ENCODE data around the gene FCER2. TPM values are rescaled to one million over a fixed set of nuclear protein-coding genes. Genes with fewer than 3 reads are reported as not detected.

Gene FCER2
- total and polyA plus RNA-seq, 7 donors, result 0.06 to 0.54 (median 0.22) TPM; not detected in 3

GRCh38 chr19:7698583-7698982, 3.3 kb downstream of the FCER2 start:
- Histone ChIP-seq H3K4me1 (no peaks in the 10 kb centered on the region), H3K4me3 (no peak overlapping the region), H3K36me3 (ENCODE audit: insufficient read depth in 1 of 2, low read depth in 1 of 2) (no peaks in the 10 kb centered on the region), H3K27ac (no peak overlapping the region), H3K9me3 (no peaks in the 10 kb centered on the region), H3K27me3 (ENCODE audit: insufficient read depth in 3 of 3, low read length in 2 of 3) (peaks cover 0 to 39% (median 9%) of the 10 kb centered on the region in 3 donors)
- WGBS, 3 donors, result 15 to 22% (median 18%) methylated on average over 11 of the region's 11 CpGs
- DNase-seq, result no peak
- TF ChIP-seq CTCF (IDR thresholded peaks at IDR 0.05), result no peak
- ATAC-seq, result no peak
- intact Hi-C loops (cut with DNase I), result no loop called here

GRCh38 chr19:7697721-7698287, 4.1 kb downstream of the FCER2 start:
- no peaks in the 10 kb centered on the region for H3K36me3 ChIP-seq (ENCODE audit: insufficient read depth in 1 of 2, low read depth in 1 of 2)
- no peak overlapping the region for H3K27ac ChIP-seq
- H3K4me1 ChIP-seq, result no peaks in the 10 kb centered on the region
- 63 to 71% (median 70%) methylated on average over 10 of the region's 10 CpGs for WGBS, 3 donors
- DNase-seq (no peak), ATAC-seq (no peak)
- H3K27me3 ChIP-seq (ENCODE audit: insufficient read depth in 3 of 3, low read length in 2 of 3), result peaks cover 0 to 34% (median 9%) of the 10 kb centered on the region in 3 donors
- intact Hi-C loops (cut with DNase I), result no loop called here
- H3K4me3 ChIP-seq, result no peak overlapping the region
- TF ChIP-seq CTCF (IDR thresholded peaks at IDR 0.05), result no peak
- H3K9me3 ChIP-seq, result no peaks in the 10 kb centered on the region

- no peak for TF ChIP-seq CTCF (IDR thresholded peaks at IDR 0.05)
- Histone ChIP-seq H3K27ac (no peak overlapping the region), H3K27me3 (ENCODE audit: insufficient read depth in 3 of 3, low read length in 2 of 3) (peaks cover 0 to 17% (median 11%) of the 10 kb centered on the region in 3 donors), H3K4me3 (no peak overlapping the region), H3K9me3 (no peaks in the 10 kb centered on the region), H3K36me3 (ENCODE audit: insufficient read depth in 1 of 2, low read depth in 1 of 2) (no peaks in the 10 kb centered on the region), H3K4me1 (no peaks in the 10 kb centered on the region)
- intact Hi-C loops (cut with DNase I), result no loop called here
- no peak for DNase-seq
- 37 to 44% (median 42%) methylated on average over 4 of the region's 4 CpGs for WGBS, 3 donors
- no peak for ATAC-seq
Measured at GRCh38 chr19:7694499-7694898, 7.4 kb downstream of the FCER2 start.

DNA sequence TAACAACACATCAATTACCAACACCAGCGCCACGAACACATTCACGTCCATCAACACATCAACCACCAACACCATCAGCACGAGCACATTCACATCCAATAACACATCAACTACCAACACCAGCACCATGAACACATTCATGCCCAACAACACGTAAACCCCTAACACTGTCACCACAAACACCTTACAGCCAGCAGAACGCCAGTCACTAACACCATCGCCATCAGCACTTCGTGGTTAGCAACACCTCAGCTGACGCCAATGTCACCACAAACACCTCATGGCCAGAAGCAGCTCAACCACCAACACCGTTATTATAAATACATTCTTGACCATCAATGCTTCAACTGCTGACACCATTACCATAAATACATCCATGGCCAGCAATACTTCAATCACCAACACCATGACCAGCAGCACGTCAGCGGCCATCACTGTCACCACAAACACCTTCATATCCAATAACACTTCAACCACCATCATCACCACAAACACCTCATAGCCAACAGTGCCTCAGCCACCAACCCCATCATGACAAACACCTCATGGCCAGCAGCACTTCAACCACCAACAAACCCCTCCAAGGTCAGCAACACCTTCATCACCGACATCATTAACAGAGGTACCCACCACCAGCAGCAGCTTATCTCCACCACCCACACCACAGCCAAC, 9.4 kb downstream of the FCER2 start:
- Histone ChIP-seq H3K27ac (no peak overlapping the region), H3K27me3 (ENCODE audit: insufficient read depth in 3 of 3, low read length in 2 of 3) (peaks cover 0 to 17% (median 11%) of the 10 kb centered on the region in 3 donors), H3K4me1 (no peaks in the 10 kb centered on the region), H3K4me3 (no peak overlapping the region), H3K9me3 (no peaks in the 10 kb centered on the region), H3K36me3 (ENCODE audit: insufficient read depth in 1 of 2, low read depth in 1 of 2) (no peaks in the 10 kb centered on the region)
- intact Hi-C loops (cut with DNase I), result no loop called here
- no peak for DNase-seq
- 69 to 74% (median 72%) methylated on average over 13 of the region's 13 CpGs for WGBS, 3 donors
- TF ChIP-seq CTCF (IDR thresholded peaks at IDR 0.05), result no peak
- ATAC-seq, result no peak

Measured in psoas muscle (tissue), 8 donors.